Panc1 (cell line): Measurements from ENCODE around the gene VPS36. TPM values are rescaled to one million over a fixed set of nuclear protein-coding genes. Genes with fewer than 3 reads are reported as not detected.
"Not testable (repeated sequence)": the region's sequence is repeated elsewhere in the genome, so short reads cannot be mapped to it uniquely, and the experiment has no call there.

ENCODE experiments used
- ATAC-seq: fragments of 200-7000 bp; cut with Tn5 transposase; 2 replicates; pipeline ENCODE4 v1.9.1; 2020; ENCODE audit warnings: mild to moderate bottlenecking, moderate library complexity
- Bru-seq: library from RNA; stranded (reverse); fragments of 400-500 nt; gene quantifications from one replicate; lab custom pipeline; 2021; lab: Mats Ljungman, UMichigan
- BruChase-seq, 2 experiments: library from RNA; stranded (reverse); fragments of 400-500 nt; gene quantifications; one replicate each; lab custom pipeline; 2021; lab: Mats Ljungman, UMichigan
- BruUV-seq: library from RNA; stranded (reverse); fragments of 400-500 nt; replicated peaks from 2 replicates; lab custom pipeline; 2021; lab: Mats Ljungman, UMichigan
- CTCF ChIA-PET: fragments of 300-600 bp; sonication (Branson Sonifier 250); formaldehyde crosslinking; loops from one replicate; lab custom pipeline; 2022; ENCODE audit warnings: antibody characterized with exemption; lab: Charles Lee
- POLR2A ChIA-PET: fragments of 300-600 bp; sonication (Branson Sonifier 250); formaldehyde crosslinking; loops from one replicate; lab custom pipeline; 2022; ENCODE audit warnings: antibody characterized with exemption; lab: Charles Lee
- DNase-seq: peaks from one replicate; pipeline ENCODE4 v3.0.0-alpha.2; 2010; ENCODE audit warnings: low read depth, low spot score
- H3K27ac ChIP-seq: 2 replicates; pipeline ENCODE4 v1.5.1; 2011; ENCODE audit warnings: mild to moderate bottlenecking, low read length, inconsistent platforms
- H3K27me3 ChIP-seq: fragments of 200-500 bp; sonication (Bioruptor generic); 2 replicates; pipeline ENCODE4 v1.6.0; 2014; ENCODE audit warnings: low read length, inconsistent platforms; ENCODE audit not compliant: control insufficient read depth, insufficient read depth
- H3K36me3 ChIP-seq: fragments of 200-500 bp; sonication (Bioruptor generic); 2 replicates; pipeline ENCODE4 v1.5.1; 2014; ENCODE audit warnings: inconsistent platforms, mild to moderate bottlenecking, low read length, moderate library complexity; ENCODE audit not compliant: control insufficient read depth, insufficient read depth
- H3K4me1 ChIP-seq: 2 replicates; pipeline ENCODE4 v1.5.1; 2011; ENCODE audit warnings: inconsistent platforms, mild to moderate bottlenecking, low read length, moderate library complexity; ENCODE audit not compliant: control insufficient read depth, insufficient read depth
- H3K4me3 ChIP-seq, 2 experiments: 2 replicates each; pipeline ENCODE4 v1.5.1; 2011 to 2012; ENCODE audit warnings: low read depth in 2 of 2, low read length in 2 of 2, mild to moderate bottlenecking in 2 of 2, inconsistent platforms in 1 of 2, moderate library complexity in 1 of 2
- H3K9me3 ChIP-seq: fragments of 200-500 bp; sonication (Bioruptor generic); 2 replicates; pipeline ENCODE4 v1.5.1; 2014; ENCODE audit warnings: low read depth, mild to moderate bottlenecking, inconsistent platforms, low read length, moderate library complexity; ENCODE audit not compliant: control insufficient read depth, insufficient read depth
- CTCF ChIP-seq: fragments of 450-650 bp; IDR thresholded peaks from 2 replicates; pipeline ENCODE4 v1.5.1; 2017; ENCODE audit warnings: mild to moderate bottlenecking
- POLR2AphosphoS5 ChIP-seq: IDR thresholded peaks from 2 replicates; pipeline ENCODE4 v1.6.1; 2012; ENCODE audit warnings: mild to moderate bottlenecking, low read depth, low read length, moderate library complexity
- REST ChIP-seq, 2 experiments: IDR thresholded peaks; 2 replicates each; pipeline ENCODE4 v1.6.1; 2011 to 2012; ENCODE audit warnings: low read depth in 2 of 2, control low read depth in 1 of 2, low read length in 1 of 2, mild to moderate bottlenecking in 1 of 2, moderate library complexity in 1 of 2; ENCODE audit not compliant: insufficient read depth in 1 of 2
- SIN3A ChIP-seq: IDR thresholded peaks from 2 replicates; pipeline ENCODE4 v1.6.1; 2012; ENCODE audit warnings: low read depth, mild to moderate bottlenecking, low read length, moderate library complexity, borderline replicate concordance; ENCODE audit not compliant: insufficient read depth
- in situ Hi-C: cut with HindIII; loops from 2 replicates; pipeline ENCODE4 v1.10.0; 2016; ENCODE audit warnings: low sequenced_read_pairs, low pct_unique_long_range_greater_than_20kb
- intact Hi-C: fragments of 100-400 bp; cut with micrococcal nuclease; formaldehyde crosslinking; loops from one replicate; pipeline ENCODE4 v1.10.0; 2022; ENCODE audit not compliant: unreplicated experiment
- long read RNA-seq: library from polyadenylated mRNA; unstranded; transcript quantifications from one replicate; pipeline ENCODE4 v2.0.0, GENCODE V29; 2021; ENCODE audit not compliant: unreplicated experiment
- polyA plus RNA-seq: library from polyadenylated mRNA; unstranded; fragments of >200 nt; gene quantifications from one replicate; pipeline ENCODE4 v1.2.1, GENCODE V29; 2012; ENCODE audit warnings: missing spikeins; ENCODE audit not compliant: insufficient read length
- total RNA-seq: library from RNA; stranded (reverse); gene quantifications from one replicate; pipeline ENCODE4 v1.2.1, GENCODE V29; 2021; ENCODE audit not compliant: unreplicated experiment

VPS36 gene, protein sequence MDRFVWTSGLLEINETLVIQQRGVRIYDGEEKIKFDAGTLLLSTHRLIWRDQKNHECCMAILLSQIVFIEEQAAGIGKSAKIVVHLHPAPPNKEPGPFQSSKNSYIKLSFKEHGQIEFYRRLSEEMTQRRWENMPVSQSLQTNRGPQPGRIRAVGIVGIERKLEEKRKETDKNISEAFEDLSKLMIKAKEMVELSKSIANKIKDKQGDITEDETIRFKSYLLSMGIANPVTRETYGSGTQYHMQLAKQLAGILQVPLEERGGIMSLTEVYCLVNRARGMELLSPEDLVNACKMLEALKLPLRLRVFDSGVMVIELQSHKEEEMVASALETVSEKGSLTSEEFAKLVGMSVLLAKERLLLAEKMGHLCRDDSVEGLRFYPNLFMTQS
- total RNA-seq (32.1 TPM), Bru-seq, nascent RNA (percentile 83 among the genes with signal in this experiment), BruChase-seq, experiment 1, labeled RNA remaining after a 2-hour chase (percentile 94 among the genes with signal in this experiment), BruChase-seq, experiment 2, labeled RNA remaining after a 6-hour chase (percentile 91 among the genes with signal in this experiment)
- 12.4 TPM for polyA plus RNA-seq
- long read RNA-seq, full-length matches to known transcripts: 37 of 76 reads
- long read RNA-seq, partial matches to known transcripts: 12 of 76 reads
- long read RNA-seq, other reads (novel, unspliced or antisense): 27 of 76 reads

- no peaks in the 10 kb centered on the region for H3K9me3 ChIP-seq
- POLR2A ChIA-PET: no interaction called here
- peak within 1 kb of the TSS; percentile 91 for H3K27ac ChIP-seq
- no TSS peak for BruUV-seq
- CTCF ChIA-PET: interaction anchor here (0.6 to 1.0 kb wide), 2 partner anchors 18 to 215 kb away, joined by 3 to 4 read pairs; no protein-coding TSS in a partner anchor
- H3K4me3 ChIP-seq: peak within 1 kb of the TSS; percentile 79 to 86
- intact Hi-C loops (loop anchor here (2.0 kb wide), 1 partner anchor 105 kb away; no protein-coding TSS in a partner anchor), in situ Hi-C loops (no loop called here)
- peak; percentile 60 for DNase-seq
- H3K36me3 ChIP-seq: no peaks in the 10 kb centered on the region
- H3K4me1 ChIP-seq: peaks cover 22% of the 10 kb centered on the region
- no peaks in the 10 kb centered on the region for H3K27me3 ChIP-seq
- TF ChIP-seq SIN3A (peak; percentile 20; the same call in 1 of the 2 replicates), POLR2AphosphoS5 (peak; percentile 73), CTCF (peak; percentile 99), REST (IDR thresholded peaks at IDR 0.05; ENCODE audit: insufficient read depth in 1 of 2, low read depth in 2 of 2, low read length in 1 of 2) (no peak)
- ATAC-seq: peak; percentile 88
Measured at GRCh38 chr13:52450012-52450792, at the start of gene VPS36. VPS36 (minus strand) TSS chr13:52450634; CDS start chr13:52450594, 40 bp downstream.

DNA sequence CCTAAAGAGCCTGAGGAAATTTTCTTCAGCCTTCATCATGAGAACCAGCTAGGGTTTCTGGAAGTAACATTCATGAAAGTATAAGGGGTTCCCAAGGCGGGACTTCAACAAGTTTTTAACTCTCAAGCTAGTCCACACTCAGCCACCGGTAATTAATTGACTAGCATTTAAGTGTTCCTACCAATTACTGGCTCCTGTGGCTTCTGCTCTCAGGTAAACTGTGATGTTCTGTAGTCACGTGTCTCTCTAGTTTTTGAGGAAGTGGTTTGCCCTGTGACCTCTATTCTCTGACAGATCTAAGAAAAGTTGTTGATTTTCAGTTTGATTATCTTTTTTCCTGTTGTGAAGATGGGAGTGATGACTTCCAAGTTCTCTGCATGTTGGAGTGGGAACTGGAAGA is 47.5 kb upstream of the VPS36 start:
- H3K36me3 ChIP-seq, H3K27ac ChIP-seq, POLR2A ChIA-PET, intact Hi-C loops, DNase-seq, H3K4me1 ChIP-seq, H3K9me3 ChIP-seq, H3K27me3 ChIP-seq, in situ Hi-C loops, BruUV-seq, ATAC-seq, H3K4me3 ChIP-seq, CTCF ChIA-PET: not testable (repeated sequence)

- H3K36me3 ChIP-seq, H3K27me3 ChIP-seq, CTCF ChIA-PET, H3K9me3 ChIP-seq, in situ Hi-C loops, ATAC-seq, H3K4me1 ChIP-seq, H3K27ac ChIP-seq, H3K4me3 ChIP-seq, POLR2A ChIA-PET, intact Hi-C loops, BruUV-seq, DNase-seq: not testable (repeated sequence)
Measured at GRCh38 chr13:52494241-52494640, 43.8 kb upstream of the VPS36 start.

DNA sequence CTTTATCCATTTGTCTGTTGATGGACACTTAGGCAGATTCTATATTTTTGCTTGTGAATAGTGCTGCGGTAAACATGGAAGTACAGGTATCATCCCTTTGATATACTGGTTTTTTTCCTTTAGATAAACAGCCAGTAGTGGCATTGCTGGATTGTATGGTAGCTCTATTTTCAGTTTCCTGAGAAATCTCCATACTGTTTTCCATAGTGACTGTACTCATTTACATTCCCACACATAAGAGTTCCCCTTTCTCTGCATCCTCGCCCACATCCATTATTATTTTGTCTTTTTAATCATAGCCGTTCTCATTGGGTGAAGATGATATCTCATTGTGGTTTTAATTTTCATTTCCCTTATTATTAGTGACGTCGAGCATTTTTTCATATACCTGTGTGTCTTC is 40.6 kb upstream of the VPS36 start:
- ATAC-seq, CTCF ChIA-PET, POLR2A ChIA-PET, DNase-seq, H3K36me3 ChIP-seq, H3K27me3 ChIP-seq, H3K9me3 ChIP-seq, BruUV-seq, H3K4me1 ChIP-seq, H3K4me3 ChIP-seq, H3K27ac ChIP-seq, in situ Hi-C loops, intact Hi-C loops: not testable (repeated sequence)
